CD14-positive monocyte (primary cell): ENCODE measurements around the gene BCAS1. TPM values are rescaled to one million over a fixed set of nuclear protein-coding genes. Genes with fewer than 3 reads are reported as not detected.

ENCODE experiments used
- DNase-seq, 3 donors: peaks; one replicate each; pipeline ENCODE4 v3.0.0-alpha.2; 2011 to 2022
- H2AFZ ChIP-seq: 2 replicates; pipeline ENCODE4 v1.6.0; 2012; ENCODE audit warnings: mild to moderate bottlenecking, low read depth, low read length, inconsistent platforms; ENCODE audit not compliant: insufficient read depth, poor library complexity, severe bottlenecking
- H3K27ac ChIP-seq, 2 donors: 1 replicate in 1 of 2; 2 replicates in 1 of 2; pipeline ENCODE4 v1.5.1; 2012 to 2013; ENCODE audit warnings: low read length in 2 of 2, control low read depth in 1 of 2, inconsistent platforms in 1 of 2, low read depth in 1 of 2, mild to moderate bottlenecking in 1 of 2
- H3K27me3 ChIP-seq, 2 donors: one replicate each; pipeline versions ENCODE4 v1.6.0 to v1.6.1; 2011 to 2013; ENCODE audit warnings: low read length in 2 of 2; ENCODE audit not compliant: control insufficient read depth in 2 of 2, insufficient read depth in 2 of 2
- H3K36me3 ChIP-seq, 2 donors: replicated peaks in 1 of 2; 1 replicate in 1 of 2; 2 replicates in 1 of 2; pipeline versions ENCODE4 v1.5.1 to v1.6.1; 2012 to 2013; ENCODE audit warnings: low read length in 2 of 2, control low read depth in 1 of 2, inconsistent platforms in 1 of 2, mild to moderate bottlenecking in 1 of 2; ENCODE audit not compliant: insufficient read depth in 2 of 2, control insufficient read depth in 1 of 2
- H3K4me1 ChIP-seq, 2 donors: 1 replicate in 1 of 2; 2 replicates in 1 of 2; pipeline versions ENCODE4 v1.5.1 to v1.6.1; 2012 to 2013; ENCODE audit warnings: low read length in 2 of 2, control low read depth in 1 of 2, inconsistent platforms in 1 of 2, mild to moderate bottlenecking in 1 of 2, moderate library complexity in 1 of 2; ENCODE audit not compliant: insufficient read depth in 2 of 2, control insufficient read depth in 1 of 2
- H3K4me2 ChIP-seq: replicated peaks from 2 replicates; pipeline ENCODE3; 2012; ENCODE audit warnings: low read length, moderate library complexity, mild to moderate bottlenecking; ENCODE audit not compliant: poor library complexity, severe bottlenecking; ENCODE audit errors: extremely low read depth
- H3K4me3 ChIP-seq, 3 experiments: fragments of 200-600 bp in 1 of 3; sonication (generic) in 1 of 3; replicated peaks in 1 of 3; 1 replicate in 2 of 3; 2 replicates in 1 of 3; pipeline ENCODE4 v1.5.1; 2011 to 2013; ENCODE audit warnings: low read length in 3 of 3, mild to moderate bottlenecking in 3 of 3, control low read depth in 2 of 3, low read depth in 2 of 3, inconsistent platforms in 1 of 3, moderate library complexity in 1 of 3
- H3K79me2 ChIP-seq: 2 replicates; pipeline ENCODE4 v1.6.0; 2012; ENCODE audit warnings: mild to moderate bottlenecking, control low read depth, inconsistent platforms, low read length, moderate library complexity; ENCODE audit not compliant: insufficient read depth
- H3K9ac ChIP-seq: 2 replicates; pipeline ENCODE4 v1.6.0; 2017; ENCODE audit warnings: low read length, mild to moderate bottlenecking; ENCODE audit not compliant: insufficient read depth, poor library complexity, severe bottlenecking
- H3K9me3 ChIP-seq, 2 donors: replicated peaks in 1 of 2; 1 replicate in 1 of 2; 2 replicates in 1 of 2; pipeline versions ENCODE4 v1.5.1 to v1.6.1; 2012 to 2013; ENCODE audit warnings: low read length in 2 of 2, control low read depth in 1 of 2; ENCODE audit not compliant: control insufficient read depth in 1 of 2, insufficient read depth in 1 of 2
- H4K20me1 ChIP-seq: 2 replicates; pipeline ENCODE4 v1.6.0; 2012; ENCODE audit warnings: mild to moderate bottlenecking, low read length, control low read depth, moderate library complexity; ENCODE audit not compliant: insufficient read depth
- H3K27ac Mint-ChIP-seq, 7 donors: one replicate each; pipeline ENCODE4 v1.8.0; 2020; ENCODE audit warnings: mild to moderate bottlenecking in 7 of 7, mixed read lengths in 7 of 7, moderate library complexity in 6 of 7, inconsistent platforms in 2 of 7
- H3K27me3 Mint-ChIP-seq, 3 donors: one replicate each; pipeline ENCODE4 v1.8.0; 2021 to 2022; ENCODE audit warnings: low read depth in 3 of 3, mild to moderate bottlenecking in 3 of 3, mixed read lengths in 3 of 3, moderate library complexity in 3 of 3, inconsistent platforms in 1 of 3
- H3K36me3 Mint-ChIP-seq, 2 donors: one replicate each; pipeline ENCODE4 v1.8.0; 2020; ENCODE audit warnings: mixed read lengths in 2 of 2, inconsistent platforms in 1 of 2, mild to moderate bottlenecking in 1 of 2
- H3K4me1 Mint-ChIP-seq: one replicate; pipeline ENCODE4 v1.8.0; 2020; ENCODE audit warnings: mild to moderate bottlenecking, mixed read lengths
- H3K4me3 Mint-ChIP-seq, 2 donors: one replicate each; pipeline ENCODE4 v1.8.0; 2020; ENCODE audit warnings: mild to moderate bottlenecking in 2 of 2, mixed read lengths in 2 of 2, moderate library complexity in 1 of 2
- H3K9me3 Mint-ChIP-seq, 7 donors: one replicate each; pipeline ENCODE4 v1.8.0; 2020 to 2022; ENCODE audit warnings: mixed read lengths in 7 of 7, mild to moderate bottlenecking in 6 of 7, moderate library complexity in 6 of 7, inconsistent platforms in 2 of 7
- WGBS: methylation state at CpG from one replicate; pipeline ENCODE4 v1.1.5; 2013; ENCODE audit warnings: missing lambda C conversion rate; ENCODE audit not compliant: insufficient coverage; 5-methylcytosine and 5-hydroxymethylcytosine counted together
- intact Hi-C, 2 donors: fragments of 100-400 bp; cut with micrococcal nuclease; formaldehyde crosslinking; loops; one replicate each; pipeline versions ENCODE4 v1.15.0 to v1.15.1; 2023
- polyA plus RNA-seq, 3 donors: library from polyadenylated mRNA; depleted of rRNA in 1 of 3; unstranded in 2 of 3; stranded (reverse) in 1 of 3; fragments of 300-500 nt in 2 of 3; fragments of >200 nt in 1 of 3; fragmentation: Illumina TruSeq in 2 of 3; gene quantifications; 1 replicate in 2 of 3; 2 replicates in 1 of 3; pipeline ENCODE4 v1.2.3, GENCODE V29; 2012 to 2021
- TF ChIP-seq, protein P1 (sequence below): fragments of 200-600 bp; IDR thresholded peaks from one replicate; pipeline ENCODE4 v1.8.0; 2022; ENCODE audit warnings: antibody characterized with exemption, mild to moderate bottlenecking

BCAS1 gene
- polyA plus RNA-seq, 3 donors, result 0.01 to 0.02 TPM; not detected in 1

DNA sequence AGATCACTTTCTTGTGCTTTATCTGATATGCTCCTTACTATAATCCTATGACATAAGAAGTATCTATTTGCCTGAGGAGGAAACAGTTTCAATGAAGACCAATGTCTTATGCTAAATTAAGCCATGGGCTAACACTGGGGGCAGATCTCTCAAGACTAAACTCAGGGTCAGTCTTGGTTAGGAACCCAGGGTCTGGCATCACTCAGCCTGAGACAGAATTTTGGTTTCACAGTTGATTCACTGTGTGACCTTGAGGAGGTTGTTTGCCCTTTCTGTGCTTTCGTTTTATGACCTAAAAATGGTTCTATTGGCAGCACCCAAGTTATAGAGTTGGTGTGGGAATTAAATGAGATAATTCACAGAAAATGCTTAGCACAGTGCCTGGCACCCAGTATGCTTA lies 4.9 kb upstream of the BCAS1 start:
- no peak overlapping the region for H3K4me3 Mint-ChIP-seq
- H3K4me2 ChIP-seq, result no peak overlapping the region
- no peaks in the 10 kb centered on the region for H3K79me2 ChIP-seq
- intact Hi-C loops, result no loop called here
- peaks cover 0 to 2% (median 0%) of the 10 kb centered on the region in 7 donors for H3K9me3 Mint-ChIP-seq
- TF ChIP-seq, protein P1, sequence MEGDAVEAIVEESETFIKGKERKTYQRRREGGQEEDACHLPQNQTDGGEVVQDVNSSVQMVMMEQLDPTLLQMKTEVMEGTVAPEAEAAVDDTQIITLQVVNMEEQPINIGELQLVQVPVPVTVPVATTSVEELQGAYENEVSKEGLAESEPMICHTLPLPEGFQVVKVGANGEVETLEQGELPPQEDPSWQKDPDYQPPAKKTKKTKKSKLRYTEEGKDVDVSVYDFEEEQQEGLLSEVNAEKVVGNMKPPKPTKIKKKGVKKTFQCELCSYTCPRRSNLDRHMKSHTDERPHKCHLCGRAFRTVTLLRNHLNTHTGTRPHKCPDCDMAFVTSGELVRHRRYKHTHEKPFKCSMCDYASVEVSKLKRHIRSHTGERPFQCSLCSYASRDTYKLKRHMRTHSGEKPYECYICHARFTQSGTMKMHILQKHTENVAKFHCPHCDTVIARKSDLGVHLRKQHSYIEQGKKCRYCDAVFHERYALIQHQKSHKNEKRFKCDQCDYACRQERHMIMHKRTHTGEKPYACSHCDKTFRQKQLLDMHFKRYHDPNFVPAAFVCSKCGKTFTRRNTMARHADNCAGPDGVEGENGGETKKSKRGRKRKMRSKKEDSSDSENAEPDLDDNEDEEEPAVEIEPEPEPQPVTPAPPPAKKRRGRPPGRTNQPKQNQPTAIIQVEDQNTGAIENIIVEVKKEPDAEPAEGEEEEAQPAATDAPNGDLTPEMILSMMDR, result no peak
- no peak for DNase-seq
- H3K27me3 Mint-ChIP-seq, result peaks cover 0 to 1% (median 1%) of the 10 kb centered on the region in 3 donors
- H3K4me3 ChIP-seq, result no peak overlapping the region
- H3K4me1 Mint-ChIP-seq, result peaks cover 8% of the 10 kb centered on the region
- H3K9me3 ChIP-seq, result no peaks in the 10 kb centered on the region
- H3K27me3 ChIP-seq, result no peaks in the 10 kb centered on the region
- H3K36me3 ChIP-seq, result no peaks in the 10 kb centered on the region
- no peak overlapping the region for H3K27ac ChIP-seq
- H2AFZ ChIP-seq, result no peak overlapping the region
- peaks cover 7 to 8% of the 10 kb centered on the region in 2 donors for H3K4me1 ChIP-seq
- H3K36me3 Mint-ChIP-seq, result no peaks in the 10 kb centered on the region
- no CpG with 5 or more reads among the region's 1 CpG for WGBS
- H3K9ac ChIP-seq, result no peak overlapping the region
- no peak overlapping the region for H3K27ac Mint-ChIP-seq
- no peaks in the 10 kb centered on the region for H4K20me1 ChIP-seq

GRCh38 chr20:54074511-54074910 lies 4.1 kb upstream of the BCAS1 start:
- TF ChIP-seq, protein P1, result no peak
- H4K20me1 ChIP-seq, result no peaks in the 10 kb centered on the region
- H3K9me3 Mint-ChIP-seq, result peaks cover 0 to 2% (median 0%) of the 10 kb centered on the region in 7 donors
- no peak overlapping the region for H3K27ac ChIP-seq
- peaks cover 0 to 1% (median 1%) of the 10 kb centered on the region in 3 donors for H3K27me3 Mint-ChIP-seq
- no peak overlapping the region for H3K4me3 ChIP-seq
- no peak overlapping the region for H3K4me3 Mint-ChIP-seq
- no peaks in the 10 kb centered on the region for H3K36me3 ChIP-seq
- intact Hi-C loops, result no loop called here
- no peak overlapping the region for H2AFZ ChIP-seq
- H3K9me3 ChIP-seq, result no peaks in the 10 kb centered on the region
- no peaks in the 10 kb centered on the region for H3K27me3 ChIP-seq
- H3K4me2 ChIP-seq, result no peak overlapping the region
- no peaks in the 10 kb centered on the region for H3K79me2 ChIP-seq
- no peak overlapping the region for H3K27ac Mint-ChIP-seq
- H3K4me1 Mint-ChIP-seq, result peaks cover 8% of the 10 kb centered on the region
- no peak overlapping the region for H3K9ac ChIP-seq
- no peak for DNase-seq
- peaks cover 7 to 8% of the 10 kb centered on the region in 2 donors for H3K4me1 ChIP-seq
- H3K36me3 Mint-ChIP-seq, result no peaks in the 10 kb centered on the region
- WGBS, result 100% methylated on average over 2 of the region's 4 CpGs
